ENCODE measurements around the gene SCGN. TPM values are rescaled to one million over a fixed set of nuclear protein-coding genes. Genes with fewer than 3 reads are reported as not detected.

SCGN gene
- total RNA-seq, 1 experiment from 2014 or later = not detected

DNA sequence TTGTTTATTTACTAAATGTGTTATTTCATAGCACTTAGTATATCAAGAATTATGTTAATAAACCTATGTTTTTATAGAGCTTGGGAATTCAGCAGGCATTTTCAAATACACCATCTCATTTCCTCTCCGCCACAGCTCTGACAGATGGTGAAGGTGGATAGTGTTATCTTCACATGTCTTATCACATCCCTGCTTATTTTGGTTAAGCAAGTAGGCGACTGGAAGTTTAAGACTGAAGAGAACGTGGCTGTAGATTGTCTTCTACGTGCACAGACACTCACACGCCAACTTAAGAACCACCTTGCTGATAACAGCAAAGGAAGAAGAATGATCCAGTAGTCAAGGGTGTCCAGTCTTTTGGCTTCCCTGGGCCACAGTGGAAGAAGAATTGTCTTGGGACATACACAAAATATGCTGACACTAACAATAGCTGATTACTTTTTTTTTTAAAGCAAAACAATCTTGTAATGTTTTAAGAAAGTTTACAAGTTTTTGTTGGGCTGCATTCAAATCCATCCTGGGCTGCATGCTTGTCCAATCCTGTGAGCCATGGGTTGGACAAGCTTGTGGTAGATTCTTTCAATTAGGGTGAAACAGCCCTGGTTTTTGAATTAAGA, 43.3 kb upstream of the SCGN start:
- Histone ChIP-seq H3K4me3 (ENCODE audit: low read depth in 2 of 2, low read length in 2 of 2) (no peak overlapping the region), H3K27me3 (ENCODE audit: control insufficient read depth, insufficient read depth, low read length) (no peaks in the 10 kb centered on the region; the same call in 1 of the 2 replicates), H3K36me3 (ENCODE audit: control insufficient read depth, insufficient read depth, low read length) (no peaks in the 10 kb centered on the region), H3K4me1 (ENCODE audit: control insufficient read depth, insufficient read depth, low read length) (no peaks in the 10 kb centered on the region), H3K9me3 (ENCODE audit: control insufficient read depth, insufficient read depth, low read depth, low read length) (no peaks in the 10 kb centered on the region), H3K27ac (ENCODE audit: low read length) (no peak overlapping the region)
- BruUV-seq (replicated peaks) = no TSS peak
- in situ Hi-C loops (cut with HindIII; ENCODE audit: low pct_unique_long_range_greater_than_20kb, low sequenced_read_pairs) = no loop called here
- DNase-seq (ENCODE audit: low read depth, low spot score) (no peak), ATAC-seq (no peak)
- CTCF ChIA-PET = interaction anchor here (0.5 kb wide), 1 partner anchor 25 kb away, joined by 4 read pairs; no protein-coding TSS in a partner anchor
- POLR2A ChIA-PET = no interaction called here
- intact Hi-C loops (cut with micrococcal nuclease; ENCODE audit: unreplicated experiment) = no loop called here
- TF ChIP-seq SIN3A (IDR thresholded peaks at IDR 0.05; ENCODE audit: borderline replicate concordance, insufficient read depth, low read depth, low read length) (no peak), TCF7L2 (IDR thresholded peaks at IDR 0.05; ENCODE audit: low read depth, low read length) (no peak), POLR2AphosphoS5 (IDR thresholded peaks at IDR 0.05; ENCODE audit: low read depth, low read length) (no peak)
- TF ChIP-seq, protein P1, sequence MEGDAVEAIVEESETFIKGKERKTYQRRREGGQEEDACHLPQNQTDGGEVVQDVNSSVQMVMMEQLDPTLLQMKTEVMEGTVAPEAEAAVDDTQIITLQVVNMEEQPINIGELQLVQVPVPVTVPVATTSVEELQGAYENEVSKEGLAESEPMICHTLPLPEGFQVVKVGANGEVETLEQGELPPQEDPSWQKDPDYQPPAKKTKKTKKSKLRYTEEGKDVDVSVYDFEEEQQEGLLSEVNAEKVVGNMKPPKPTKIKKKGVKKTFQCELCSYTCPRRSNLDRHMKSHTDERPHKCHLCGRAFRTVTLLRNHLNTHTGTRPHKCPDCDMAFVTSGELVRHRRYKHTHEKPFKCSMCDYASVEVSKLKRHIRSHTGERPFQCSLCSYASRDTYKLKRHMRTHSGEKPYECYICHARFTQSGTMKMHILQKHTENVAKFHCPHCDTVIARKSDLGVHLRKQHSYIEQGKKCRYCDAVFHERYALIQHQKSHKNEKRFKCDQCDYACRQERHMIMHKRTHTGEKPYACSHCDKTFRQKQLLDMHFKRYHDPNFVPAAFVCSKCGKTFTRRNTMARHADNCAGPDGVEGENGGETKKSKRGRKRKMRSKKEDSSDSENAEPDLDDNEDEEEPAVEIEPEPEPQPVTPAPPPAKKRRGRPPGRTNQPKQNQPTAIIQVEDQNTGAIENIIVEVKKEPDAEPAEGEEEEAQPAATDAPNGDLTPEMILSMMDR (IDR thresholded peaks at IDR 0.05) = no peak
- TF ChIP-seq, protein P2, sequence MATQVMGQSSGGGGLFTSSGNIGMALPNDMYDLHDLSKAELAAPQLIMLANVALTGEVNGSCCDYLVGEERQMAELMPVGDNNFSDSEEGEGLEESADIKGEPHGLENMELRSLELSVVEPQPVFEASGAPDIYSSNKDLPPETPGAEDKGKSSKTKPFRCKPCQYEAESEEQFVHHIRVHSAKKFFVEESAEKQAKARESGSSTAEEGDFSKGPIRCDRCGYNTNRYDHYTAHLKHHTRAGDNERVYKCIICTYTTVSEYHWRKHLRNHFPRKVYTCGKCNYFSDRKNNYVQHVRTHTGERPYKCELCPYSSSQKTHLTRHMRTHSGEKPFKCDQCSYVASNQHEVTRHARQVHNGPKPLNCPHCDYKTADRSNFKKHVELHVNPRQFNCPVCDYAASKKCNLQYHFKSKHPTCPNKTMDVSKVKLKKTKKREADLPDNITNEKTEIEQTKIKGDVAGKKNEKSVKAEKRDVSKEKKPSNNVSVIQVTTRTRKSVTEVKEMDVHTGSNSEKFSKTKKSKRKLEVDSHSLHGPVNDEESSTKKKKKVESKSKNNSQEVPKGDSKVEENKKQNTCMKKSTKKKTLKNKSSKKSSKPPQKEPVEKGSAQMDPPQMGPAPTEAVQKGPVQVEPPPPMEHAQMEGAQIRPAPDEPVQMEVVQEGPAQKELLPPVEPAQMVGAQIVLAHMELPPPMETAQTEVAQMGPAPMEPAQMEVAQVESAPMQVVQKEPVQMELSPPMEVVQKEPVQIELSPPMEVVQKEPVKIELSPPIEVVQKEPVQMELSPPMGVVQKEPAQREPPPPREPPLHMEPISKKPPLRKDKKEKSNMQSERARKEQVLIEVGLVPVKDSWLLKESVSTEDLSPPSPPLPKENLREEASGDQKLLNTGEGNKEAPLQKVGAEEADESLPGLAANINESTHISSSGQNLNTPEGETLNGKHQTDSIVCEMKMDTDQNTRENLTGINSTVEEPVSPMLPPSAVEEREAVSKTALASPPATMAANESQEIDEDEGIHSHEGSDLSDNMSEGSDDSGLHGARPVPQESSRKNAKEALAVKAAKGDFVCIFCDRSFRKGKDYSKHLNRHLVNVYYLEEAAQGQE (IDR thresholded peaks at IDR 0.05; ENCODE audit: insufficient read depth in 1 of 2, low read depth in 2 of 2, low read length in 1 of 2) = no peak

DNA sequence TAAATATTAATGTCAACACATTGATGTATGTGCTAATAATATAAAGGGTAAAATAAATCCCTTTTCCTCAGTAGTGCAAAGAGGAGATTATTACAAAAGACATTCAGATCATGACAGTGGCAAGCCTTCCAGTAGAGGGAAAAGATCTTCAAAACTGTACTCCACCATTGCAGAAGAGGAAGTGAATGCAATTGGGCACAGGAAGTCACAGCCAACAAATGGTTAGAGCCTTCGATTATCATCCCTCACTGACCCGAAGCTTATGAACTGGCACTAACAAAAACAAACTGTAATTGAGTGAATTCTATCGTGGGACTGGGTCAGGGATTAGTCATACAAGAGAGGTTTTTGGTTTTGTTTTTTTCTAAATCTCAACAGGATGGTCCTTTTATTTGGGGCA, 39.3 kb upstream of the SCGN start:
- ATAC-seq (no peak), DNase-seq (ENCODE audit: low read depth, low spot score) (no peak)
- H3K27me3 ChIP-seq (ENCODE audit: control insufficient read depth, insufficient read depth, low read length) = peaks cover 2% of the 10 kb centered on the region; the same call in 1 of the 2 replicates
- TF ChIP-seq POLR2AphosphoS5 (IDR thresholded peaks at IDR 0.05; ENCODE audit: low read depth, low read length) = no peak
- no peak for TF ChIP-seq TCF7L2 (IDR thresholded peaks at IDR 0.05; ENCODE audit: low read depth, low read length)
- TF ChIP-seq, protein P1 (IDR thresholded peaks at IDR 0.05) = no peak
- TF ChIP-seq, protein P2 (IDR thresholded peaks at IDR 0.05; ENCODE audit: insufficient read depth in 1 of 2, low read depth in 2 of 2, low read length in 1 of 2) = no peak
- TF ChIP-seq SIN3A (IDR thresholded peaks at IDR 0.05; ENCODE audit: borderline replicate concordance, insufficient read depth, low read depth, low read length) = no peak
- ChIA-PET POLR2A (no interaction called here), CTCF (no interaction called here)
- no peak overlapping the region for H3K4me3 ChIP-seq (ENCODE audit: low read depth in 2 of 2, low read length in 2 of 2)
- intact Hi-C loops (cut with micrococcal nuclease; ENCODE audit: unreplicated experiment) (no loop called here), in situ Hi-C loops (cut with HindIII; ENCODE audit: low pct_unique_long_range_greater_than_20kb, low sequenced_read_pairs) (no loop called here)
- BruUV-seq (replicated peaks) = no TSS peak
- H3K4me1 ChIP-seq (ENCODE audit: control insufficient read depth, insufficient read depth, low read length) = no peaks in the 10 kb centered on the region
- no peaks in the 10 kb centered on the region for H3K9me3 ChIP-seq (ENCODE audit: control insufficient read depth, insufficient read depth, low read depth, low read length)
- H3K36me3 ChIP-seq (ENCODE audit: control insufficient read depth, insufficient read depth, low read length) = no peaks in the 10 kb centered on the region
- no peak overlapping the region for H3K27ac ChIP-seq (ENCODE audit: low read length)
